ENCODE results near the gene IL13RA1. TPM values are rescaled to one million over a fixed set of nuclear protein-coding genes. Genes with fewer than 3 reads are reported as not detected.

IL13RA1 gene
- polyA plus RNA-seq, 2 of the 4 experiments (the other 2 are of a cell fraction) = 51.1 to 86.8 TPM

GRCh38 chrX:118679290-118679689 lies 48.1 kb upstream of the IL13RA1 start:
- POLR2A ChIA-PET = no interaction called here

GRCh38 chrX:118682258-118683014 lies 45.0 kb upstream of the IL13RA1 start:
- H3K4me3 ChIP-seq = no peak overlapping the region
- H3K27ac ChIP-seq = no peak overlapping the region
- WGBS (ENCODE audit: missing lambda C conversion rate) = 5% methylated on average over 2 of the region's 2 CpGs
- FAIRE-seq = no peak
- TF ChIP-seq ZC3H11A (IDR thresholded peaks at IDR 0.05) = no peak
- TF ChIP-seq EP300 (IDR thresholded peaks at IDR 0.05) = no peak
- no peak for TF ChIP-seq MAX (IDR thresholded peaks at IDR 0.05)
- TF ChIP-seq FOSL2 (IDR thresholded peaks at IDR 0.05) = no peak
- TF ChIP-seq FOSL2 (CRISPR knock-in tag; IDR thresholded peaks at IDR 0.05) = no peak
- no peak for TF ChIP-seq MAZ (IDR thresholded peaks at IDR 0.05; ENCODE audit: borderline replicate concordance, low read depth, low read length)
- no peak for TF ChIP-seq JUNB (IDR thresholded peaks at IDR 0.05)
- peaks cover 9% of the 10 kb centered on the region; the same call in 2 of the 3 replicates for H3K4me1 ChIP-seq
- ChIA-PET POLR2A (no interaction called here), CTCF (no interaction called here)
- no peak for ATAC-seq
- DNase-seq (ENCODE audit: low read depth in 1 of 2, low spot score in 1 of 2) = peak in 1 of 2 experiments; percentile 1
- 0 out of 3 replicates have a peak overlapping the region, but pooled peaks have one; percentile 21 for H3K4me2 ChIP-seq
- H3K9me3 ChIP-seq = no peaks in the 10 kb centered on the region

More at GRCh38 chrX:118679290-118679689, 48.1 kb upstream of the IL13RA1 start:
- no peak overlapping the region for H3K4me2 ChIP-seq
- DNase-seq (ENCODE audit: low read depth in 1 of 2, low spot score in 1 of 2) (peak in 1 of 2 experiments; percentile 4), FAIRE-seq (no peak), ATAC-seq (peak in 1 of 2 experiments; percentile 56; a peak in 1 of 6 replicates)
- CTCF ChIA-PET = no interaction called here
- no peak overlapping the region for H3K27ac ChIP-seq
- no peak for TF ChIP-seq ATOH8 (CRISPR knock-in tag; IDR thresholded peaks at IDR 0.05; ENCODE audit: low read depth)
- no peak for TF ChIP-seq CBX2 (IDR thresholded peaks at IDR 0.05; ENCODE audit: borderline replicate concordance, low read depth)
- TF ChIP-seq USF2 (IDR thresholded peaks at IDR 0.05) = no peak
- TF ChIP-seq JUNB (IDR thresholded peaks at IDR 0.05) = no peak
- TF ChIP-seq RCOR1 (IDR thresholded peaks at IDR 0.05; ENCODE audit: low read depth, low read length) = no peak
- no peak for TF ChIP-seq NPAS2 (CRISPR knock-in tag; IDR thresholded peaks at IDR 0.05; ENCODE audit: borderline replicate concordance)
- TF ChIP-seq FOSL2 (IDR thresholded peaks at IDR 0.05) = no peak
- no peak for TF ChIP-seq FOSL2 (CRISPR knock-in tag; IDR thresholded peaks at IDR 0.05)
- TF ChIP-seq HOXB13 (CRISPR knock-in tag; IDR thresholded peaks at IDR 0.05; ENCODE audit: low read depth) = no peak
- no peak for TF ChIP-seq MAX (IDR thresholded peaks at IDR 0.05)
- H3K9me3 ChIP-seq = no peaks in the 10 kb centered on the region
- no peak overlapping the region for H3K4me3 ChIP-seq
- 75% methylated on average over 1 of the region's 1 CpG for WGBS (ENCODE audit: missing lambda C conversion rate)
- peaks cover 9% of the 10 kb centered on the region; the same call in 2 of the 3 replicates for H3K4me1 ChIP-seq

- Histone ChIP-seq H3K27ac (no peak overlapping the region), H3K4me2 (no peak overlapping the region), H3K4me3 (no peak overlapping the region), H3K9me3 (no peaks in the 10 kb centered on the region), H3K4me1 (peaks cover 9% of the 10 kb centered on the region; the same call in 2 of the 3 replicates)
- TF ChIP-seq ATOH8 (CRISPR knock-in tag; IDR thresholded peaks at IDR 0.05; ENCODE audit: low read depth) (no peak), POLR2A (IDR thresholded peaks at IDR 0.05; ENCODE audit: low read length) (no peak), ZNF302 (CRISPR knock-in tag; IDR thresholded peaks at IDR 0.05) (no peak), E2F6 (IDR thresholded peaks at IDR 0.05; ENCODE audit: borderline replicate concordance, low read depth) (no peak)
- ATAC-seq = no peak
- no peak for DNase-seq (ENCODE audit: low read depth in 1 of 2, low spot score in 1 of 2)
- ChIA-PET POLR2A (no interaction called here), CTCF (interaction anchor here (0.6 kb wide), 1 partner anchor 182 kb away, joined by 3 read pairs; no protein-coding TSS in a partner anchor)
- no peak for FAIRE-seq
- 94% methylated on average over 3 of the region's 3 CpGs for WGBS (ENCODE audit: missing lambda C conversion rate)
Measured at GRCh38 chrX:118685393-118685792, 42.0 kb upstream of the IL13RA1 start.

Data from A549 (cell line).